Kidney (tissue), 14 donors: ENCODE measurements around the gene KYNU. TPM values are rescaled to one million over a fixed set of nuclear protein-coding genes. Genes with fewer than 3 reads are reported as not detected.

Experiments used
- DNase-seq, 5 donors: peaks; one replicate each; pipeline ENCODE4 v3.0.0-alpha.2; 2013 to 2020
- FAIRE-seq: peaks from 2 replicates; lab custom pipeline; 2012; peaks lifted over from hg19 to GRCh38; lab: Jason Lieb, UNC
- H3K27ac ChIP-seq, 2 donors: one replicate each; pipeline ENCODE4 v1.7.0; 2013; ENCODE audit warnings: low read depth in 2 of 2, low read length in 2 of 2, inconsistent platforms in 1 of 2
- H3K27me3 ChIP-seq: one replicate; pipeline ENCODE4 v1.7.1; 2013; ENCODE audit warnings: low read length, inconsistent platforms; ENCODE audit not compliant: control insufficient read depth, insufficient read depth
- H3K36me3 ChIP-seq, 3 donors: one replicate each; pipeline versions ENCODE4 v1.7.0 to v1.7.1; 2013; ENCODE audit warnings: low read length in 3 of 3, control low read depth in 1 of 3, inconsistent platforms in 1 of 3; ENCODE audit not compliant: insufficient read depth in 3 of 3, control insufficient read depth in 2 of 3
- H3K4me1 ChIP-seq, 3 donors: one replicate each; pipeline versions ENCODE4 v1.7.0 to v1.7.1; 2013; ENCODE audit warnings: low read length in 3 of 3, inconsistent platforms in 1 of 3, low read depth in 1 of 3; ENCODE audit not compliant: control insufficient read depth in 2 of 3, insufficient read depth in 2 of 3
- H3K4me3 ChIP-seq, 3 donors: one replicate each; pipeline versions ENCODE4 v1.7.0 to v1.8.1; 2013; ENCODE audit warnings: low read length in 3 of 3, control low read depth in 1 of 3, inconsistent platforms in 1 of 3
- H3K9ac ChIP-seq, 3 donors: one replicate each; pipeline versions ENCODE4 v1.7.0 to v1.7.1; 2013; ENCODE audit warnings: low read length in 3 of 3, control low read depth in 1 of 3, inconsistent platforms in 1 of 3
- H3K9me3 ChIP-seq, 3 donors: one replicate each; pipeline versions ENCODE4 v1.7.0 to v1.7.1; 2013; ENCODE audit warnings: low read length in 3 of 3, control low read depth in 1 of 3, inconsistent platforms in 1 of 3; ENCODE audit not compliant: control insufficient read depth in 2 of 3, insufficient read depth in 1 of 3
- intact Hi-C: fragments of 100-400 bp; cut with DNase I; formaldehyde crosslinking; loops from one replicate; pipeline ENCODE4 v1.11.1; 2022
- polyA plus RNA-seq: library from polyadenylated mRNA; stranded (reverse); fragments of 350-450 nt; fragmentation: Illumina TruSeq; extraction: RNeasy Lipid Tissue Mini Kit (QIAGEN cat#74804); gene quantifications from one replicate; pipeline ENCODE4 v1.2.3, GENCODE V29; 2014; ENCODE audit warnings: low read depth, low replicate concordance; ENCODE audit not compliant: insufficient read depth
- total RNA-seq: library from RNA; stranded (reverse); fragmentation: NEBNext Ultra II Directional; extraction: Animal tissue kit (Norgen Biotek cat#: 25700); gene quantifications from one replicate; pipeline ENCODE4 v1.2.1, GENCODE V29; 2021
- TF ChIP-seq, protein P1 (sequence below): IDR thresholded peaks from 3 replicates; pipeline ENCODE4 v1.5.1; 2012; ENCODE audit warnings: mild to moderate bottlenecking, moderate library complexity, borderline replicate concordance; ENCODE audit not compliant: insufficient read depth; ENCODE audit errors: extremely low read depth
- donor health status: control.
- donor health status: control.
- donor health status: control.
- donor health status: control.
- donor health status: control.
- donor health status: DM: yes; HTN: yes; CAD: no.
- donor health status: Normal renal cell carcinoma (clear cell type).

KYNU gene
- total and polyA plus RNA-seq, 2 donors from 2014 or later = 6.4 to 14.5 TPM

- Histone ChIP-seq H3K36me3 (no peaks in the 10 kb centered on the region), H3K9ac (no peak overlapping the region), H3K9me3 (no peaks in the 10 kb centered on the region), H3K27ac (no peak overlapping the region), H3K27me3 (no peaks in the 10 kb centered on the region), H3K4me1 (no peaks in the 10 kb centered on the region), H3K4me3 (no peak overlapping the region)
- DNase-seq (no peak), FAIRE-seq (no peak)
- TF ChIP-seq, protein P1, sequence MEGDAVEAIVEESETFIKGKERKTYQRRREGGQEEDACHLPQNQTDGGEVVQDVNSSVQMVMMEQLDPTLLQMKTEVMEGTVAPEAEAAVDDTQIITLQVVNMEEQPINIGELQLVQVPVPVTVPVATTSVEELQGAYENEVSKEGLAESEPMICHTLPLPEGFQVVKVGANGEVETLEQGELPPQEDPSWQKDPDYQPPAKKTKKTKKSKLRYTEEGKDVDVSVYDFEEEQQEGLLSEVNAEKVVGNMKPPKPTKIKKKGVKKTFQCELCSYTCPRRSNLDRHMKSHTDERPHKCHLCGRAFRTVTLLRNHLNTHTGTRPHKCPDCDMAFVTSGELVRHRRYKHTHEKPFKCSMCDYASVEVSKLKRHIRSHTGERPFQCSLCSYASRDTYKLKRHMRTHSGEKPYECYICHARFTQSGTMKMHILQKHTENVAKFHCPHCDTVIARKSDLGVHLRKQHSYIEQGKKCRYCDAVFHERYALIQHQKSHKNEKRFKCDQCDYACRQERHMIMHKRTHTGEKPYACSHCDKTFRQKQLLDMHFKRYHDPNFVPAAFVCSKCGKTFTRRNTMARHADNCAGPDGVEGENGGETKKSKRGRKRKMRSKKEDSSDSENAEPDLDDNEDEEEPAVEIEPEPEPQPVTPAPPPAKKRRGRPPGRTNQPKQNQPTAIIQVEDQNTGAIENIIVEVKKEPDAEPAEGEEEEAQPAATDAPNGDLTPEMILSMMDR = no peak
- intact Hi-C loops = no loop called here
Observed at GRCh38 chr2:142914507-142915313, 37.2 kb downstream of the KYNU start.

- no peak for FAIRE-seq
- Histone ChIP-seq H3K4me3 (no peak overlapping the region), H3K4me1 (no peaks in the 10 kb centered on the region), H3K27me3 (no peaks in the 10 kb centered on the region), H3K9ac (no peak overlapping the region), H3K36me3 (no peaks in the 10 kb centered on the region), H3K27ac (no peak overlapping the region), H3K9me3 (no peaks in the 10 kb centered on the region)
- TF ChIP-seq, protein P1 = no peak
- intact Hi-C loops = no loop called here
- peak in 1 of 5 donors; percentile 11 for DNase-seq
Observed at GRCh38 chr2:142915502-142915901, 38.0 kb downstream of the KYNU start.

- TF ChIP-seq, protein P1 = no peak
- no peaks in the 10 kb centered on the region for H3K36me3 ChIP-seq
- H3K4me1 ChIP-seq = no peaks in the 10 kb centered on the region
- H3K9ac ChIP-seq = no peak overlapping the region
- no peak for FAIRE-seq
- intact Hi-C loops = no loop called here
- no peaks in the 10 kb centered on the region for H3K9me3 ChIP-seq
- H3K4me3 ChIP-seq = no peak overlapping the region
- H3K27me3 ChIP-seq = no peaks in the 10 kb centered on the region
- DNase-seq = no peak
- no peak overlapping the region for H3K27ac ChIP-seq
Observed at GRCh38 chr2:142918624-142919023, 41.2 kb downstream of the KYNU start.

DNA sequence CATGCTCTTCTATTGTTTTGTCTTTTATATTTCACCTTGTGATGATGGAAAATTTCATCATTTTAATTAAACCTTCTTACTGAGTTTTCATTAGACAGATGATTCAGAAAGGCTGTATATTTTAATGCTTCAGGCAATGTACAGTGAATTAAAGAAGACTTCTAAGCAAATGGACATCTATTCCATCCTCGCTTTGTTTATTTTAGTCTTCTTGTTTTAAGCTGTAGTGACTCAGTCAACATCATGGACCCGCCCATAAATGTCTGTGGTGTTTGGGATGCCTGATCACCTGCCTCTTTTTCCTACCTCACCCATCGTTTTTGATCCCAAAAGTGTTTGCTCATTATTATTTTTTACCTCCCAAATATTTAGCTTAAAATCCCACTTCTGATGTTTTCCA lies 43.1 kb downstream of the KYNU start:
- no peak for FAIRE-seq
- no peak overlapping the region for H3K27ac ChIP-seq
- H3K9ac ChIP-seq = no peak overlapping the region

More for the DNA sequence above, 43.1 kb downstream of the KYNU start:
- DNase-seq = no peak
- Histone ChIP-seq H3K27me3 (no peaks in the 10 kb centered on the region), H3K9me3 (no peaks in the 10 kb centered on the region), H3K4me3 (no peak overlapping the region), H3K4me1 (no peaks in the 10 kb centered on the region), H3K36me3 (no peaks in the 10 kb centered on the region)
- intact Hi-C loops = no loop called here
- TF ChIP-seq, protein P1 = no peak
